ENCODE measurements around the gene ZNF813. TPM values are rescaled to one million over a fixed set of nuclear protein-coding genes. Genes with fewer than 3 reads are reported as not detected.

Gene ZNF813
- total and polyA plus RNA-seq, 2 experiments from 2014 or later: 6.4 to 29.3 TPM

- no peak for TF ChIP-seq REST (IDR thresholded peaks at IDR 0.05; ENCODE audit: unreplicated experiment)
- no peak for TF ChIP-seq EZH2phosphoT487 (IDR thresholded peaks at IDR 0.05; ENCODE audit: unreplicated experiment)
- no peak for TF ChIP-seq STAT1 (IDR thresholded peaks at IDR 0.05; ENCODE audit: unreplicated experiment)
- TF ChIP-seq POLR2AphosphoS5 (IDR thresholded peaks at IDR 0.05; ENCODE audit: low read depth): no peak
- no peak for TF ChIP-seq ZNF331 (CRISPR knock-in tag; IDR thresholded peaks at IDR 0.05; ENCODE audit: low read depth)
Observed at GRCh38 chr19:53525922-53526321, 58.4 kb downstream of the ZNF813 start (continued).

- no peak overlapping the region for H3K27ac Mint-ChIP-seq
- ATAC-seq: no peak
- peaks cover 9% of the 10 kb centered on the region; the same call in 1 of the 2 replicates for H3F3A ChIP-seq (replicated peaks; ENCODE audit: low read depth)
- no peaks in the 10 kb centered on the region for H3K4me1 Mint-ChIP-seq
- H3K27ac ChIP-seq (ENCODE audit: low read depth): no peak overlapping the region
- H4K20me1 ChIP-seq (replicated peaks; ENCODE audit: insufficient read depth): peaks cover 6% of the 10 kb centered on the region; the same call in 1 of the 2 replicates
- no peaks in the 10 kb centered on the region for H3K9me2 ChIP-seq (ENCODE audit: insufficient read depth)
- no peaks in the 10 kb centered on the region for H3K4me1 ChIP-seq (ENCODE audit: insufficient read depth)
- no peak overlapping the region for H3K4me2 ChIP-seq
- DNase-seq (ENCODE audit: low spot score): no peak
- no peak overlapping the region for H2AFZ ChIP-seq
- H3K79me2 ChIP-seq (replicated peaks; ENCODE audit: insufficient read depth): peaks cover 36% of the 10 kb centered on the region
- no peaks in the 10 kb centered on the region for H3K27me3 ChIP-seq (ENCODE audit: insufficient read depth)
- peaks cover 2% of the 10 kb centered on the region for H3K27me3 Mint-ChIP-seq (ENCODE audit: insufficient read depth, low read depth, poor library complexity)
- H3K9me3 Mint-ChIP-seq: peaks cover 7% of the 10 kb centered on the region; the same call in 1 of the 3 replicates
- no peak overlapping the region for H3K4me3 Mint-ChIP-seq
- peaks cover 5% of the 10 kb centered on the region; the same call in 1 of the 2 replicates for H3K36me3 ChIP-seq (ENCODE audit: insufficient read depth)
- H3K4me3 ChIP-seq: no peak overlapping the region
- peaks cover 26% of the 10 kb centered on the region for H3K36me3 Mint-ChIP-seq (ENCODE audit: low read depth)
- no peak for TF ChIP-seq EZH2phosphoT487 (IDR thresholded peaks at IDR 0.05; ENCODE audit: unreplicated experiment)
- no peak for TF ChIP-seq NANOG (IDR thresholded peaks at IDR 0.05; ENCODE audit: borderline replicate concordance)
- TF ChIP-seq STAT1 (IDR thresholded peaks at IDR 0.05; ENCODE audit: unreplicated experiment): no peak
- no peak for TF ChIP-seq POLR2AphosphoS5 (IDR thresholded peaks at IDR 0.05; ENCODE audit: low read depth)
- TF ChIP-seq EZH2 (IDR thresholded peaks at IDR 0.05; ENCODE audit: low read depth, unreplicated experiment): no peak
- TF ChIP-seq JUNB (IDR thresholded peaks at IDR 0.05; ENCODE audit: unreplicated experiment): no peak
- no peak for TF ChIP-seq ZNF114 (CRISPR knock-in tag; IDR thresholded peaks at IDR 0.05)
- TF ChIP-seq REST (IDR thresholded peaks at IDR 0.05; ENCODE audit: unreplicated experiment): no peak
- TF ChIP-seq ETS1 (IDR thresholded peaks at IDR 0.05): no peak
- TF ChIP-seq ZNF331 (CRISPR knock-in tag; IDR thresholded peaks at IDR 0.05; ENCODE audit: low read depth): no peak
- TF ChIP-seq CTCF (conservative IDR thresholded peaks at IDR 0.05; ENCODE audit: low read depth in 2 of 2): no peak
Observed at GRCh38 chr19:53530622-53531021, 63.1 kb downstream of the ZNF813 start.

Measured in GM23338 (cell line).